ENCODE measurements around the gene TUBG1. TPM values are rescaled to one million over a fixed set of nuclear protein-coding genes. Genes with fewer than 3 reads are reported as not detected.

The TUBG1 gene
- total RNA-seq, 2 experiments from 2014 or later, result 113 to 114 TPM

DNA sequence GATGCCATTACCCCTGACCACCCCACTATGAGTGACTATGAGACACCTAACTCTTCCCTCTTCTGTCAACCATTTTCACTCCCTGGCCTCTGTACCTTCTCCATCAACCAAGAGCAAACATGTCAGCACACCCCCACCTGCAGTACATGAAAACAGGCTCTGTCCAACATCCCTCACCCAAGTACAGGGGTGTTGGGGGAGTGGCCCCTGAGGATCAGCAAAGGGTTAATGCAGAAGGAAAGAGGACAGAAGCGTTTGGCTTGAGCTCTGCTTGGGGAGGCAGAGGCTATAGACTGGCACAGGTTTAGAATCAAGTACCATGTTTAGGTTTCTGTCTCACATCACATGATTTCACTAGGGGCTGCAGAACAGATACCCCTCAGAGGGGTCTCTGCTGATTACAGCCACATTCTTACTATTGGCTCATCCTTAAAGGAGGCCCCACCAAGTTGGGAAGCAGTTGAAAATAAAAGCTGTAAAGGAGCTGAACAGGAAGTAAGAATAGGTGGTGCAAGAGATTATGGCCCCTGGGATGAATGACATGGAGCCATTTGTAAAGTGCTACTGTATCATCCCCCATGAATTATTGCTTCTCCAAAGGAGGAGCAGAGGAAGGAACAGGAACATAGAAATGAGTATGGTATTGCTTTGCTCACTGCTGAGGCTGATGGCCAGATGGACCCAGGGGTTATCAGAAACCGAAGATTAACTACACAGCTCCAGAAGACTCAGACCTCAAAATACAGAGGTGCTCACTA, 29.5 kb upstream of the TUBG1 start:
- peak overlapping the region; percentile 93 for H3K27ac ChIP-seq (ENCODE audit: low read depth, low read length, poor library complexity, severe bottlenecking)
- no peak for TF ChIP-seq EZH2phosphoT487 (IDR thresholded peaks at IDR 0.05; ENCODE audit: borderline replicate concordance, low read depth, low read length)
- TF ChIP-seq, protein P1, sequence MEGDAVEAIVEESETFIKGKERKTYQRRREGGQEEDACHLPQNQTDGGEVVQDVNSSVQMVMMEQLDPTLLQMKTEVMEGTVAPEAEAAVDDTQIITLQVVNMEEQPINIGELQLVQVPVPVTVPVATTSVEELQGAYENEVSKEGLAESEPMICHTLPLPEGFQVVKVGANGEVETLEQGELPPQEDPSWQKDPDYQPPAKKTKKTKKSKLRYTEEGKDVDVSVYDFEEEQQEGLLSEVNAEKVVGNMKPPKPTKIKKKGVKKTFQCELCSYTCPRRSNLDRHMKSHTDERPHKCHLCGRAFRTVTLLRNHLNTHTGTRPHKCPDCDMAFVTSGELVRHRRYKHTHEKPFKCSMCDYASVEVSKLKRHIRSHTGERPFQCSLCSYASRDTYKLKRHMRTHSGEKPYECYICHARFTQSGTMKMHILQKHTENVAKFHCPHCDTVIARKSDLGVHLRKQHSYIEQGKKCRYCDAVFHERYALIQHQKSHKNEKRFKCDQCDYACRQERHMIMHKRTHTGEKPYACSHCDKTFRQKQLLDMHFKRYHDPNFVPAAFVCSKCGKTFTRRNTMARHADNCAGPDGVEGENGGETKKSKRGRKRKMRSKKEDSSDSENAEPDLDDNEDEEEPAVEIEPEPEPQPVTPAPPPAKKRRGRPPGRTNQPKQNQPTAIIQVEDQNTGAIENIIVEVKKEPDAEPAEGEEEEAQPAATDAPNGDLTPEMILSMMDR (conservative IDR thresholded peaks at IDR 0.05; ENCODE audit: low read length), result no peak
- BruUV-seq (replicated peaks), result no TSS peak

DNA sequence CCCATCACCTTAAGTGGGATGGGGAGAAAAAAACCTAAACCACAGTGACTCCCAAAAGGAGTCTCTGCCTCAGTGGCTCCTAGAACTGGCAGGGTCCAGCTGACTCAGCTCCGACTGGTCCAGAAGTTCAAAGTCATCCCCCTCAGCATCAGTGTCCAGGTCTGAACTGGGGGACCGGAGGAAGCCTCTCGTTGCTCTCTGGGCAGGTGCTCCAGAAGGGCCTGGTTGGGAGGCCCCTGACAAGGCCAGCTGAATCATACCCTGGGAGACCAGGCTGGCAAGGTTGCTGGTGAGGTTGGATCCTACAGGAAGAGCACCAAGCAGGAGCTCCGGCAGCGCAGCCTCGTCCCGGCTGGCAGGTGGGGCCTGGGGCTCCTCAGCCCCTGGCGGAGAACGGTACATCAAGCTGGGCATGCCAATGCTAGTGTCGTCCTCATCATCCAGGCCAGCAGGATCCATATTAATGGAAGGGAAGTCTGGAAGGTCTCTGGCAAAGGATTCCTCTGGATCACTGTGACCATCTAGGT, 27.7 kb upstream of the TUBG1 start:
- Histone ChIP-seq H3K27ac (ENCODE audit: low read depth, low read length, poor library complexity, severe bottlenecking) (no peak overlapping the region), H3K4me3 (ENCODE audit: low read depth, low read length, poor library complexity, severe bottlenecking) (no peak overlapping the region), H3K9me3 (ENCODE audit: low read length) (no peaks in the 10 kb centered on the region), H2AFZ (ENCODE audit: low read length) (no peak overlapping the region), H3K9me2 (ENCODE audit: insufficient read depth, low read length) (no peaks in the 10 kb centered on the region), H3K4me2 (ENCODE audit: low read length) (no peak overlapping the region), H3K4me1 (ENCODE audit: insufficient read depth, low read length, poor library complexity, severe bottlenecking) (peaks cover 45% of the 10 kb centered on the region), H4K20me1 (ENCODE audit: insufficient read depth, low read length) (no peaks in the 10 kb centered on the region; the same call in 1 of the 2 replicates), H3K36me3 (ENCODE audit: insufficient read depth, low read length) (peaks cover 76% of the 10 kb centered on the region), H3K79me2 (ENCODE audit: insufficient read depth, low read depth, low read length) (peaks cover 6% of the 10 kb centered on the region; the same call in 1 of the 2 replicates)
- TF ChIP-seq, protein P1 (conservative IDR thresholded peaks at IDR 0.05; ENCODE audit: low read length), result no peak
- TF ChIP-seq EZH2phosphoT487 (IDR thresholded peaks at IDR 0.05; ENCODE audit: borderline replicate concordance, low read depth, low read length), result no peak
- ChIA-PET CTCF (ENCODE audit: unreplicated experiment) (no interaction called here), POLR2A (interaction anchor here (1.0 kb wide), 1 partner anchor 14 kb away, joined by 3 read pairs; no protein-coding TSS in a partner anchor)
- no TSS peak for BruUV-seq (replicated peaks)
- intact Hi-C loops (cut with micrococcal nuclease; ENCODE audit: unreplicated experiment), result no loop called here
- DNase-seq (ENCODE audit: low spot score), result no peak

More for the DNA sequence above, 29.5 kb upstream of the TUBG1 start:
- no peak for DNase-seq (ENCODE audit: low spot score)
- intact Hi-C loops (cut with micrococcal nuclease; ENCODE audit: unreplicated experiment), result loop anchor here (2.0 to 10.0 kb wide), 2 partner anchors 39 to 245 kb away; partner anchors contain the start of gene BECN1
- no peaks in the 10 kb centered on the region for H3K9me2 ChIP-seq (ENCODE audit: insufficient read depth, low read length)
- H3K4me2 ChIP-seq (ENCODE audit: low read length), result peak overlapping the region; percentile 92
- no peaks in the 10 kb centered on the region for H3K9me3 ChIP-seq (ENCODE audit: low read length)
- peak overlapping the region; percentile 84 for H3K4me3 ChIP-seq (ENCODE audit: low read depth, low read length, poor library complexity, severe bottlenecking)
- ChIA-PET CTCF (ENCODE audit: unreplicated experiment) (no interaction called here), POLR2A (interaction anchor here (0.6 to 2.8 kb wide), 5 partner anchors 8 to 245 kb away, joined by 3 to 10 read pairs (median 4); partner anchors contain the start of genes RETREG3 and TUBG1)
- H3K79me2 ChIP-seq (ENCODE audit: insufficient read depth, low read depth, low read length), result peaks cover 21% of the 10 kb centered on the region
- H4K20me1 ChIP-seq (ENCODE audit: insufficient read depth, low read length), result peaks cover 4% of the 10 kb centered on the region; the same call in 1 of the 2 replicates
- H2AFZ ChIP-seq (ENCODE audit: low read length), result no peak overlapping the region
- peaks cover 79% of the 10 kb centered on the region for H3K36me3 ChIP-seq (ENCODE audit: insufficient read depth, low read length)
- H3K4me1 ChIP-seq (ENCODE audit: insufficient read depth, low read length, poor library complexity, severe bottlenecking), result peaks cover 46% of the 10 kb centered on the region
